Measurements from ENCODE around the gene NLN.

NLN gene

GRCh38 chr5:65791712-65792673, 70.0 kb downstream of the NLN start:
- Histone ChIP-seq H3K4me2 (ENCODE audit: low read length) (no peak overlapping the region), H3K9me2 (replicated peaks; ENCODE audit: control insufficient read depth, low read length) (no peaks in the 10 kb centered on the region), H3F3A (ENCODE audit: control insufficient read depth, insufficient read depth) (no peaks in the 10 kb centered on the region), H3K36me3 (ENCODE audit: control insufficient read depth, low read length) (peaks cover 25% of the 10 kb centered on the region), H3K9me3 (ENCODE audit: control insufficient read depth, insufficient read depth, low read length) (no peaks in the 10 kb centered on the region), H3K27me3 (ENCODE audit: control insufficient read depth, low read length) (no peaks in the 10 kb centered on the region), H3K4me3 (ENCODE audit: low read length) (no peak overlapping the region), H3K79me2 (ENCODE audit: control insufficient read depth, low read length) (no peaks in the 10 kb centered on the region), H3K4me1 (ENCODE audit: control insufficient read depth, low read length) (no peaks in the 10 kb centered on the region; the same call in 1 of the 2 replicates), H3K27ac (ENCODE audit: low read depth, low read length) (no peak overlapping the region), H4K20me1 (ENCODE audit: control insufficient read depth, insufficient read depth, low read depth, low read length) (no peaks in the 10 kb centered on the region)
- TF ChIP-seq EZH2phosphoT487 (IDR thresholded peaks at IDR 0.05; ENCODE audit: borderline replicate concordance, low read length): no peak
- no peak for TF ChIP-seq CTCF (IDR thresholded peaks at IDR 0.05; ENCODE audit: low read depth, low read length, poor library complexity, severe bottlenecking)

- Histone ChIP-seq H3K27me3 (ENCODE audit: control insufficient read depth, low read length) (no peaks in the 10 kb centered on the region), H3K4me1 (ENCODE audit: control insufficient read depth, low read length) (no peaks in the 10 kb centered on the region), H3K4me3 (ENCODE audit: low read length) (no peak overlapping the region), H3K79me2 (ENCODE audit: control insufficient read depth, low read length) (no peaks in the 10 kb centered on the region), H3K9me3 (ENCODE audit: control insufficient read depth, insufficient read depth, low read length) (no peaks in the 10 kb centered on the region), H4K20me1 (ENCODE audit: control insufficient read depth, insufficient read depth, low read depth, low read length) (no peaks in the 10 kb centered on the region), H3K27ac (ENCODE audit: low read depth, low read length) (no peak overlapping the region), H3F3A (ENCODE audit: control insufficient read depth, insufficient read depth) (no peaks in the 10 kb centered on the region), H3K9me2 (replicated peaks; ENCODE audit: control insufficient read depth, low read length) (no peaks in the 10 kb centered on the region), H3K4me2 (ENCODE audit: low read length) (no peak overlapping the region), H3K36me3 (ENCODE audit: control insufficient read depth, low read length) (peaks cover 3% of the 10 kb centered on the region)
- TF ChIP-seq CTCF (IDR thresholded peaks at IDR 0.05; ENCODE audit: low read depth, low read length, poor library complexity, severe bottlenecking): no peak
- no peak for TF ChIP-seq EZH2phosphoT487 (IDR thresholded peaks at IDR 0.05; ENCODE audit: borderline replicate concordance, low read length)
These were observed 74.3 kb downstream of the NLN start for GRCh38 chr5:65796269-65796668.

DNA sequence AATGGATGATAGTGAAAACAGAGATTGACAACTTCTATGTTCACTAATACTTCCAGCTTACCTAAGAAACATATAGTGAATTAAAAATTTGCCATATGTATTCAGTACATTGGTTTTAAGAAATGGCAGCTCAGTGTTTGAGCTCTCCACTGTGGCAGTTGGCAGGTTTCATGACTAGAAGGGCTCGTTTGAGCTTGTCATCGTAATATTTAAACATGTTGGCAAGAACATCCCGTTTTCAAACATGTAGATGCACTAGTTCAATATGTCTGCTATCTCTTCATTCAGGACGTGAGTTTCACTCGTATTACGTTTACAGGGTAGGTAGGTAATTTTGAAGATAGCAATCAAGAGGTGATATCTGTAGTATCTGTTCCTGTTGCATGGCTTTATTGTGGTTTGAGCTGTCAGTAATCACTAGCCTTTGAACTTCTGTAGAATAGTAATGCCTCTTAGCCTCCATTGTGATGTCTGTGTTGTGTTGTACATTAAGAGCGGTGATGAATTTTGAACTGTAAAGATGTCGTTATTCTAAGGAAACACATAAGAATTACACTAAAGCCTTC, 74.8 kb downstream of the NLN start:
- peaks cover 8% of the 10 kb centered on the region for H3K36me3 ChIP-seq (ENCODE audit: control insufficient read depth, low read length)
- H4K20me1 ChIP-seq (ENCODE audit: control insufficient read depth, insufficient read depth, low read depth, low read length): no peaks in the 10 kb centered on the region
- H3K4me2 ChIP-seq (ENCODE audit: low read length): no peak overlapping the region
- H3F3A ChIP-seq (ENCODE audit: control insufficient read depth, insufficient read depth): no peaks in the 10 kb centered on the region
- no peaks in the 10 kb centered on the region for H3K27me3 ChIP-seq (ENCODE audit: control insufficient read depth, low read length)
- no peak for TF ChIP-seq CTCF (IDR thresholded peaks at IDR 0.05; ENCODE audit: low read depth, low read length, poor library complexity, severe bottlenecking)
- no peak for TF ChIP-seq EZH2phosphoT487 (IDR thresholded peaks at IDR 0.05; ENCODE audit: borderline replicate concordance, low read length)
- H3K4me1 ChIP-seq (ENCODE audit: control insufficient read depth, low read length): no peaks in the 10 kb centered on the region
- no peak overlapping the region for H3K4me3 ChIP-seq (ENCODE audit: low read length)
- H3K79me2 ChIP-seq (ENCODE audit: control insufficient read depth, low read length): no peaks in the 10 kb centered on the region
- no peaks in the 10 kb centered on the region for H3K9me2 ChIP-seq (replicated peaks; ENCODE audit: control insufficient read depth, low read length)
- peaks cover 2% of the 10 kb centered on the region; the same call in 1 of the 2 replicates for H3K9me3 ChIP-seq (ENCODE audit: control insufficient read depth, insufficient read depth, low read length)
- no peak overlapping the region for H3K27ac ChIP-seq (ENCODE audit: low read depth, low read length)

All from DOHH2 (cell line).